Pancreas (tissue), 10 donors: ENCODE measurements around the gene INCENP. TPM values are rescaled to one million over a fixed set of nuclear protein-coding genes. Genes with fewer than 3 reads are reported as not detected.

Experiments used
- ATAC-seq, 4 donors: fragments of 200-7000 bp; cut with Tn5 transposase; one replicate each; pipeline versions ENCODE4 v1.8.0 to v1.9.1; 2020; ENCODE audit warnings: mild to moderate bottlenecking in 4 of 4, moderate library complexity in 4 of 4
- DNase-seq, 6 donors: peaks; one replicate each; pipeline ENCODE4 v3.0.0-alpha.2; 2020
- FAIRE-seq: peaks from 2 replicates; lab custom pipeline; 2012; peaks lifted over from hg19 to GRCh38; lab: Jason Lieb, UNC
- H3K27ac ChIP-seq, 4 donors: fragments of 200-600 bp; sonication (generic); 1 replicate in 3 of 4; 2 replicates in 1 of 4; pipeline versions ENCODE4 v1.5.0 to v1.8.0; 2020
- H3K27me3 ChIP-seq, 4 donors: fragments of 200-600 bp; one replicate each; pipeline ENCODE4 v1.8.0; 2021
- H3K36me3 ChIP-seq, 3 donors: fragments of 200-600 bp; sonication (generic) in 1 of 3; one replicate each; pipeline versions ENCODE4 v1.5.0 to v1.8.0; 2020 to 2021
- H3K4me1 ChIP-seq, 3 donors: fragments of 200-600 bp; one replicate each; pipeline ENCODE4 v1.8.0; 2021
- H3K4me3 ChIP-seq, 4 donors: fragments of 200-600 bp; sonication (generic) in 2 of 4; one replicate each; pipeline versions ENCODE4 v1.5.0 to v1.8.0; 2020 to 2021
- H3K9me3 ChIP-seq, 4 donors: fragments of 200-600 bp; one replicate each; pipeline ENCODE4 v1.8.0; 2021
- WGBS, 2 donors: extraction: QIAGEN DNeasy Blood & Tissue Kit; methylation state at CpG; one replicate each; pipeline ENCODE4 v1.1.7; 2013; 5-methylcytosine and 5-hydroxymethylcytosine counted together
- intact Hi-C, 3 donors: fragments of 100-400 bp; cut with DNase I; formaldehyde crosslinking; loops; one replicate each; pipeline versions ENCODE4 v1.11.1 to v1.14.2; 2022
- polyA plus RNA-seq, 2 donors: library from polyadenylated mRNA; stranded (reverse); fragments of 200-250 nt; gene quantifications; one replicate each; pipeline ENCODE4 v1.2.3, GENCODE V29; 2013
- total RNA-seq, 6 donors: library from RNA; stranded (reverse); fragmentation: NEBNext Ultra II Directional in 4 of 6; extraction: Animal tissue kit (Norgen Biotek cat#: 25700) in 4 of 6; gene quantifications; one replicate each; pipeline versions ENCODE4 v1.2.1 to v1.2.4, GENCODE V29; 2021 to 2023
- TF ChIP-seq, protein P1 (sequence below), 4 donors: fragments of 200-600 bp; sonication (generic) in 3 of 4; IDR thresholded peaks; one replicate each; pipeline versions ENCODE4 v1.5.0 to v1.8.0; 2021; ENCODE audit warnings: antibody characterized with exemption in 4 of 4
- donor health status: healthy with polysubstance abuse.
- donor health status: DM: no; HTN: no; CAD: no; lungs with moderate emphysema.
- donor health status: DM: no; HTN: no; CAD: no.
- donor health status: control.
- donor health status: control.
- donor health status: Bipolar disorder and iron deficiency.
- donor health status: DM: yes; HTN: yes; CAD: no.
- donor health status: DM: no; HTN: no; CAD: no.
- donor health status: DM: no; HTN: no; CAD: no.
- donor health status: DM: yes; HTN: yes; CAD: no.

Gene INCENP
- total and polyA plus RNA-seq, 8 donors = 3.7 to 15.0 (median 7.0) TPM

DNA sequence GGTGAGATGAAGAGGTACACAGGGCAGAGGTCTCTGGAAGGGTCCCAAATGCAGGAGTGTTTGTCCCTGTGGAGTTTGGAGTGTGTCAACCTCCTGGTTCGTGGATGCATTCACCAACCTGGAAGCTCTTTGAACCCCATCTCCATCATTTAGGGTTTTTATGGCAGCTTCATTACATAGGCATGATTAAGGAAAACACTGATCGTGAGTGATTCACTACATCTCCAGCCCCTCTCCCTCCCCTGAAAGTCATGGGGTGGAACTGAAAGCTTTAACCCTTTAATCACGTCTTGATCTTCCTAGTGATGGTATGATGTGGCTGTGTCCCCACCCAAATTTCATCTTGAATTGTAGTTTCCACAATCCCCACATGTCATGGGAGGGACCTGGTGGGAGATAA is 19.8 kb upstream of the INCENP start:
- intact Hi-C loops = no loop called here
- peaks cover 0 to 5% (median 0%) of the 10 kb centered on the region in 3 donors for H3K4me1 ChIP-seq
- FAIRE-seq (no peak), ATAC-seq (no peak), DNase-seq (no peak)
- no peaks in the 10 kb centered on the region for H3K27me3 ChIP-seq
- H3K4me3 ChIP-seq = no peak overlapping the region
- TF ChIP-seq, protein P1, sequence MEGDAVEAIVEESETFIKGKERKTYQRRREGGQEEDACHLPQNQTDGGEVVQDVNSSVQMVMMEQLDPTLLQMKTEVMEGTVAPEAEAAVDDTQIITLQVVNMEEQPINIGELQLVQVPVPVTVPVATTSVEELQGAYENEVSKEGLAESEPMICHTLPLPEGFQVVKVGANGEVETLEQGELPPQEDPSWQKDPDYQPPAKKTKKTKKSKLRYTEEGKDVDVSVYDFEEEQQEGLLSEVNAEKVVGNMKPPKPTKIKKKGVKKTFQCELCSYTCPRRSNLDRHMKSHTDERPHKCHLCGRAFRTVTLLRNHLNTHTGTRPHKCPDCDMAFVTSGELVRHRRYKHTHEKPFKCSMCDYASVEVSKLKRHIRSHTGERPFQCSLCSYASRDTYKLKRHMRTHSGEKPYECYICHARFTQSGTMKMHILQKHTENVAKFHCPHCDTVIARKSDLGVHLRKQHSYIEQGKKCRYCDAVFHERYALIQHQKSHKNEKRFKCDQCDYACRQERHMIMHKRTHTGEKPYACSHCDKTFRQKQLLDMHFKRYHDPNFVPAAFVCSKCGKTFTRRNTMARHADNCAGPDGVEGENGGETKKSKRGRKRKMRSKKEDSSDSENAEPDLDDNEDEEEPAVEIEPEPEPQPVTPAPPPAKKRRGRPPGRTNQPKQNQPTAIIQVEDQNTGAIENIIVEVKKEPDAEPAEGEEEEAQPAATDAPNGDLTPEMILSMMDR (IDR thresholded peaks at IDR 0.05) = no peak
- 41 to 52% methylated on average over 3 of the region's 3 CpGs for WGBS, 2 donors
- H3K9me3 ChIP-seq = no peaks in the 10 kb centered on the region
- H3K27ac ChIP-seq = no peak overlapping the region
- no peaks in the 10 kb centered on the region for H3K36me3 ChIP-seq

DNA sequence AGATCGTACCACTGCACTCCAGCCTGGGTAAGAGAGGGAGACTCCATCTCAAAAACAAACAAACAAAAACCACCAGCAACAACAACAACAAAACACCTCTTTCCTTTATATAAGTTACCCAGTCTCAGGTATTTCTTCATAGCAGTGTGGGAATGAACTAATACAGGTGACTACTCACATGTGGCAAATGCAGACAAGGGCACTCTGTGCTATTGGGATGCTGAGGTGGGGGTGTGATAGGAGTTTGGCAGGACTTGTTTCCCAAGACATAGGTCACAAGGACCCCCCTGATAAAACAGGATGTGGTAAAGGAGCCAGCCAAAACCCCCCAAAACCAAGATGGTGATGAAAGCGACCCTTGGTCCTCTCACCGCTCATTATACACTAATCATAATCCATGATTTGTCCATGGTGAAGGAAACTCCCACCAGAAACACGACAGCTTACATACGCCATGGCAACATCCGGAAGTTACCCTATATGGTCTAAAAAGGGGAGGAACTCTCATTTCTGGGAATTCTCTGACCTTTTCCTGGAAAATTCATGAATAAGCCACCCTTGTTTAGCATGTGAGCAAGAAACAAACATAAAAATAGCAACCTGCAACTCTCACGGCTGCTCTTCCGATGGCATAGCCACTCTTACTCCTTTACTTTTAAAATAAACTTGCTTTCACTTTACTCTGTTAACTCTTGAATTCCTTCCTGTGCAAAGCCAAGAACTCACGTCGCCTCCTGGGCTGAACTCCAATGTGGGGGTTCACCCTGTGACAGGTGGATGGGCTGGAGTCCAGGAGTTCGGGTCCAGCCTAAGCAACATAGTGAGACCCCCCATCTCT is 18.8 kb upstream of the INCENP start:
- intact Hi-C loops = loop anchor here in 1 of 3 donors (5.0 kb wide), 1 partner anchor 303 kb away; no protein-coding TSS in a partner anchor
- no peaks in the 10 kb centered on the region for H3K9me3 ChIP-seq
- 39 to 54% methylated on average over 11 of the region's 11 CpGs for WGBS, 2 donors
- DNase-seq (peak in 1 of 6 donors; percentile 31), FAIRE-seq (no peak), ATAC-seq (peak; percentile 68 to 85 (median 72))
- H3K4me1 ChIP-seq = peaks cover 0 to 5% (median 0%) of the 10 kb centered on the region in 3 donors
- H3K27me3 ChIP-seq = no peaks in the 10 kb centered on the region
- H3K36me3 ChIP-seq = no peaks in the 10 kb centered on the region
- peak overlapping the region in 2 of 4 donors; percentile 46 to 50 for H3K27ac ChIP-seq
- H3K4me3 ChIP-seq = no peak overlapping the region
- TF ChIP-seq, protein P1 (IDR thresholded peaks at IDR 0.05) = no peak

DNA sequence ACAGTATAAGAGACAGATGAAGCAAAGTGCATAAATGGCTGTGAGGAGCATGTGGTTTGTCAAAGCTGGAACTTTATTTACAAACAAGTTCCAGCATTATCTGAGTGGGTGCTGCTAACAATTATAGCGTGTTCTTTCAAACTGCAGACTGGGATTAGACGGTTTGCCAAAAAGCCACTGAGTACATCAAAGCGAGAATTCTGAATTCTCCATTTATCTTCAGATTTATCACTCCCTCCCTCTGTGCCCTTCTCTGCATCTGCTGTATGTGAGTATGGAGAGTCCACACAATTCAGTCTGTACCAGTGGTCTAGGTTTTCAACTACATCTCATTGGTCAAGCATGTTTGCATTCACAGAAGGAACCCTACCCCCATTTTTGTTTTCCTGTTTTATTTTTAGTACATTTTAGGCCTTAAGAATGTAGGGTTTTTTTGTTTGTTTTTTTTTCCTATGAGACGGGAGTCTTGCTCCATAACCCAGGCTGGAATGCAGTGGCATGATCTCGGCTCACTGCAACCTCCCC is 18.1 kb upstream of the INCENP start:
- peak in 2 of 4 donors; percentile 4 to 8 for ATAC-seq
- TF ChIP-seq, protein P1 (IDR thresholded peaks at IDR 0.05) = no peak
- intact Hi-C loops = loop anchor here in 1 of 3 donors (5.0 kb wide), 1 partner anchor 303 kb away; no protein-coding TSS in a partner anchor

DNA sequence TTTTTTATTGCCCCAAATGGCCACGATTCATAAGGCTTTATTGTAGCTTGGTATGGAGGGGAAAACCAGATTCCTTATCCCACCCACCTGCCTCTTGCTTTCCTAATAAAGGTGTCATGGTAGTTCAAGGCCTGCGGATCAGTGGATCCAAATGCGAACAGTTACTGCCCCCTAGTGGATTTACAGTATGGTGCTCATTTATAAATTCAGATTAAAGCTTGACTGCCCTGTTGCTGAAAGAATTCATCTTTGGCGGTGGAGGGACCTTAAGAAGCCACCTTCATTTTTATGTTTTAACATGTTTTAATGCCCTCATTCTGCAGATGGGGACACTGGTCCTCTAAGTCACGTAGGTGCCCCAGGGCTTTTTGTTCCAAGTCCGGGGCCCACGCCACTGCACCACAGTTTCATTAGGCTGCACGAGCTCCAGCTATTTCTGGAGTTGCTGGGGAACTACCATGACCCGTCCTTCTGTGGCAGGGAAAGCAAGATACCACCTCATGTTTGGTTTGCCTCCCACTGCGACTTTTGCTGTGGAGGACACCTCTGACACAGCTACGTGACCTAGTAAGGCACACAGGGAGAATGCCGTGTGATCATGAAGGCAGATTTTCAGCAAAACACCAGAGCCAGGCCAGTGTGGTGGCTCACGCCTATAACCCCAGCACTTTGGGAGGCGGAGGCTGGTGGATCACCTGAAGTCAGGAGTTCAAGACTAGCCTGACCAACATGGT is 15.6 kb upstream of the INCENP start:
- intact Hi-C loops = loop anchor here in 1 of 3 donors (5.0 kb wide), 1 partner anchor 306 kb away; no protein-coding TSS in a partner anchor
- no peak overlapping the region for H3K27ac ChIP-seq
- peak in 3 of 6 donors; percentile 29 to 39 (median 38) for DNase-seq
- H3K4me1 ChIP-seq = peaks cover 0 to 5% (median 0%) of the 10 kb centered on the region in 3 donors
- TF ChIP-seq, protein P1 (IDR thresholded peaks at IDR 0.05) = peak; percentile 68 to 71 (median 69)
- no peaks in the 10 kb centered on the region for H3K36me3 ChIP-seq
- ATAC-seq = peak; percentile 35 to 80 (median 70)
- FAIRE-seq = no peak
- WGBS, 2 donors = 32 to 34% methylated on average over 14 of the region's 14 CpGs
- no peaks in the 10 kb centered on the region for H3K27me3 ChIP-seq
- no peaks in the 10 kb centered on the region for H3K9me3 ChIP-seq
- H3K4me3 ChIP-seq = no peak overlapping the region

More for the DNA sequence above, 18.1 kb upstream of the INCENP start:
- WGBS, 2 donors = 39 to 48% methylated on average over 5 of the region's 5 CpGs
- H3K36me3 ChIP-seq = no peaks in the 10 kb centered on the region
- H3K27ac ChIP-seq = peak overlapping the region in 2 of 4 donors; percentile 46 to 47
- H3K4me1 ChIP-seq = peaks cover 0 to 5% (median 0%) of the 10 kb centered on the region in 3 donors
- no peaks in the 10 kb centered on the region for H3K27me3 ChIP-seq
- no peak for DNase-seq
- no peak overlapping the region for H3K4me3 ChIP-seq
- FAIRE-seq = no peak
- no peaks in the 10 kb centered on the region for H3K9me3 ChIP-seq
